SK-N-SH treated with all-trans-retinoic acid at 6 μM for 48 hours (cell line): Measurements from ENCODE around the gene UBR3.
A peak's percentile ranks its signal among the peaks of the same experiment; 100 is the strongest.

Source experiments
- ATAC-seq: fragments of 200-7000 bp; cut with Tn5 transposase; 3 replicates; pipeline ENCODE4 v1.9.1; 2020; ENCODE audit warnings: mild to moderate bottlenecking, moderate library complexity
- ARNTL ChIP-seq: fragments of 450-650 bp; formaldehyde crosslinking; IDR thresholded peaks from 2 replicates; pipeline ENCODE4 v1.5.0; 2020; ENCODE audit warnings: low read depth, mild to moderate bottlenecking, moderate library complexity, borderline replicate concordance
- CSDC2 ChIP-seq: fragments of 250-450 bp; sonication (Bioruptor Pico); IDR thresholded peaks from 2 replicates; pipeline ENCODE4 v1.5.0; 2020; ENCODE audit warnings: mild to moderate bottlenecking, moderate library complexity
- CSRNP3 ChIP-seq: fragments of 250-450 bp; sonication (Bioruptor Pico); IDR thresholded peaks from 2 replicates; pipeline ENCODE4 v1.5.1; 2021; ENCODE audit warnings: mild to moderate bottlenecking, moderate library complexity
- ESRRG ChIP-seq: fragments of 250-450 bp; sonication (Bioruptor Pico); IDR thresholded peaks from 2 replicates; pipeline ENCODE4 v1.6.1; 2021; ENCODE audit warnings: mild to moderate bottlenecking
- ISL1 ChIP-seq: fragments of 250-450 bp; sonication (Bioruptor Pico); IDR thresholded peaks from 2 replicates; pipeline ENCODE4 v2.1.2; 2022; ENCODE audit warnings: mild to moderate bottlenecking, moderate library complexity
- OSR1 ChIP-seq: fragments of 250-450 bp; sonication (Bioruptor Pico); IDR thresholded peaks from 2 replicates; pipeline ENCODE4 v1.8.0; 2022; ENCODE audit warnings: moderate library complexity, mild to moderate bottlenecking, inconsistent platforms
- PATZ1 ChIP-seq: fragments of 250-450 bp; sonication (Bioruptor Pico); IDR thresholded peaks from 2 replicates; pipeline ENCODE4 v1.8.0; 2020; ENCODE audit warnings: mild to moderate bottlenecking, moderate library complexity, borderline replicate concordance
- RARB ChIP-seq: fragments of 250-450 bp; sonication (Bioruptor Pico); IDR thresholded peaks from 2 replicates; pipeline ENCODE4 v1.8.0; 2021; ENCODE audit warnings: mild to moderate bottlenecking, moderate library complexity
- SNAI2 ChIP-seq: fragments of 250-450 bp; sonication (Bioruptor Pico); IDR thresholded peaks from 2 replicates; pipeline ENCODE4 v1.5.0; 2020; ENCODE audit warnings: mild to moderate bottlenecking, moderate library complexity
- TCF4 ChIP-seq: fragments of 250-450 bp; sonication (Bioruptor Pico); IDR thresholded peaks from 2 replicates; pipeline ENCODE4 v1.8.0; 2021; ENCODE audit warnings: mild to moderate bottlenecking, moderate library complexity, borderline replicate concordance
- TOX ChIP-seq: fragments of 250-450 bp; sonication (Bioruptor Pico); IDR thresholded peaks from 2 replicates; pipeline ENCODE4 v1.8.0; 2021; ENCODE audit warnings: mild to moderate bottlenecking, moderate library complexity, borderline replicate concordance
- TSHZ2 ChIP-seq: fragments of 250-450 bp; sonication (Bioruptor Pico); IDR thresholded peaks from 2 replicates; pipeline ENCODE4 v1.5.0; 2020; ENCODE audit warnings: mild to moderate bottlenecking, moderate library complexity
- ZC3H10 ChIP-seq: fragments of 250-450 bp; sonication (Bioruptor Pico); IDR thresholded peaks from 2 replicates; pipeline ENCODE4 v1.5.1; 2021; ENCODE audit warnings: mild to moderate bottlenecking, moderate library complexity
- ZFP3 ChIP-seq: fragments of 250-450 bp; sonication (Bioruptor Pico); IDR thresholded peaks from 2 replicates; pipeline ENCODE4 v1.5.0; 2020; ENCODE audit warnings: mild to moderate bottlenecking, moderate library complexity
- ZNF565 ChIP-seq: fragments of 450-650 bp; formaldehyde crosslinking; conservative IDR thresholded peaks from 2 replicates; pipeline ENCODE4 v1.5.0; 2020; ENCODE audit warnings: low read depth, mild to moderate bottlenecking, moderate library complexity
- ZNF70 ChIP-seq: fragments of 450-650 bp; formaldehyde crosslinking; IDR thresholded peaks from 2 replicates; pipeline ENCODE4 v1.5.0; 2020; ENCODE audit warnings: mild to moderate bottlenecking, moderate library complexity
- ZNF8 ChIP-seq: fragments of 450-650 bp; formaldehyde crosslinking; IDR thresholded peaks from 2 replicates; pipeline ENCODE4 v1.5.0; 2020; ENCODE audit warnings: mild to moderate bottlenecking, moderate library complexity
- TF ChIP-seq, protein P1 (sequence below): fragments of 250-450 bp; sonication (Bioruptor Pico); IDR thresholded peaks from 2 replicates; pipeline ENCODE4 v1.5.1; 2020; ENCODE audit warnings: low read depth, mild to moderate bottlenecking, moderate library complexity
- TF ChIP-seq, protein P2 (sequence below): fragments of 250-450 bp; sonication (Bioruptor Pico); IDR thresholded peaks from 2 replicates; pipeline ENCODE4 v1.8.0; 2021; ENCODE audit warnings: low read depth, mild to moderate bottlenecking, moderate library complexity, borderline replicate concordance

Gene UBR3

GRCh38 chr2:170047331-170048065 lies 220.2 kb downstream of the UBR3 start:
- no peak for TF ChIP-seq TSHZ2 (CRISPR knock-in tag)
- TF ChIP-seq, protein P1, sequence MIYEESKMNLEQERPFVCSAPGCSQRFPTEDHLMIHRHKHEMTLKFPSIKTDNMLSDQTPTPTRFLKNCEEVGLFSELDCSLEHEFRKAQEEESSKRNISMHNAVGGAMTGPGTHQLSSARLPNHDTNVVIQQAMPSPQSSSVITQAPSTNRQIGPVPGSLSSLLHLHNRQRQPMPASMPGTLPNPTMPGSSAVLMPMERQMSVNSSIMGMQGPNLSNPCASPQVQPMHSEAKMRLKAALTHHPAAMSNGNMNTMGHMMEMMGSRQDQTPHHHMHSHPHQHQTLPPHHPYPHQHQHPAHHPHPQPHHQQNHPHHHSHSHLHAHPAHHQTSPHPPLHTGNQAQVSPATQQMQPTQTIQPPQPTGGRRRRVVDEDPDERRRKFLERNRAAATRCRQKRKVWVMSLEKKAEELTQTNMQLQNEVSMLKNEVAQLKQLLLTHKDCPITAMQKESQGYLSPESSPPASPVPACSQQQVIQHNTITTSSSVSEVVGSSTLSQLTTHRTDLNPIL (CRISPR knock-in tag): no peak
- TF ChIP-seq ESRRG (CRISPR knock-in tag): no peak
- TF ChIP-seq, protein P2, sequence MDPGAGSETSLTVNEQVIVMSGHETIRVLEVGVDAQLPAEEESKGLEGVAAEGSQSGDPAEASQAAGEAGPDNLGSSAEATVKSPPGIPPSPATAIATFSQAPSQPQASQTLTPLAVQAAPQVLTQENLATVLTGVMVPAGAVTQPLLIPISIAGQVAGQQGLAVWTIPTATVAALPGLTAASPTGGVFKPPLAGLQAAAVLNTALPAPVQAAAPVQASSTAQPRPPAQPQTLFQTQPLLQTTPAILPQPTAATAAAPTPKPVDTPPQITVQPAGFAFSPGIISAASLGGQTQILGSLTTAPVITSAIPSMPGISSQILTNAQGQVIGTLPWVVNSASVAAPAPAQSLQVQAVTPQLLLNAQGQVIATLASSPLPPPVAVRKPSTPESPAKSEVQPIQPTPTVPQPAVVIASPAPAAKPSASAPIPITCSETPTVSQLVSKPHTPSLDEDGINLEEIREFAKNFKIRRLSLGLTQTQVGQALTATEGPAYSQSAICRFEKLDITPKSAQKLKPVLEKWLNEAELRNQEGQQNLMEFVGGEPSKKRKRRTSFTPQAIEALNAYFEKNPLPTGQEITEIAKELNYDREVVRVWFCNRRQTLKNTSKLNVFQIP: no peak
- no peak for TF ChIP-seq ZC3H10 (CRISPR knock-in tag)
- no peak for TF ChIP-seq TOX (CRISPR knock-in tag)
- TF ChIP-seq ZNF70: no peak
- no peak for TF ChIP-seq CSDC2 (CRISPR knock-in tag)
- TF ChIP-seq TCF4: no peak
- TF ChIP-seq OSR1: no peak
- no peak for TF ChIP-seq ZFP3 (CRISPR knock-in tag)
- no peak for ATAC-seq

DNA sequence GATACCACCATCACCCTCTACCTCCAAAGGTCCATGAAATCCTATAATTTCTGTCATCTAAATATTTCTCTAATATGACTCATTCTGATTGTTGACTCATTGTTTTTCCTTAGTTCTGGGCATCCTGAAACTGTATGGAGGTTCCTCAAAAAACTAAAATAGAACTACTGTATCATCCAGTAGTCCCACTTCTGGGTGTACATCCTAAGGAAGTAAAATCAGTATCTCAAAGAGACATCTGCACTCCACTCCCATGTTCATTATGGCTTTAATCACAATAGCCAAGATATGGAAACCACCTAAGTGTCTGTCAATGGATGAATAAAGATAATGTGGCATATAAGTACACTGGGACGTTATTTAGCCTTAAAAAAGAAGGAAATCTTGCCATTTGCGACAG lies 224.9 kb downstream of the UBR3 start:
- ATAC-seq: peak; percentile 47; the same call in 1 of the 3 replicates
- no peak for TF ChIP-seq ISL1 (CRISPR knock-in tag)
- no peak for TF ChIP-seq ARNTL (CRISPR knock-in tag)
- TF ChIP-seq ZNF70: no peak
- TF ChIP-seq SNAI2 (CRISPR knock-in tag): no peak
- TF ChIP-seq TCF4: no peak
- no peak for TF ChIP-seq ZNF565 (CRISPR knock-in tag)
- no peak for TF ChIP-seq ESRRG (CRISPR knock-in tag)
- TF ChIP-seq TOX (CRISPR knock-in tag): no peak
- no peak for TF ChIP-seq ZFP3 (CRISPR knock-in tag)
- TF ChIP-seq RARB: no peak
- no peak for TF ChIP-seq CSDC2 (CRISPR knock-in tag)
- TF ChIP-seq ZNF8 (CRISPR knock-in tag): no peak
- no peak for TF ChIP-seq OSR1
- no peak for TF ChIP-seq PATZ1 (CRISPR knock-in tag)
- no peak for TF ChIP-seq TSHZ2 (CRISPR knock-in tag)
- no peak for TF ChIP-seq CSRNP3 (CRISPR knock-in tag)
